Coronary artery (tissue), 2 donors: ENCODE results near the gene HOPX.

Experiments used
- DNase-seq: peaks from one replicate; pipeline ENCODE4 v3.0.0-alpha.2; 2017; ENCODE audit warnings: low spot score
- H3K27ac ChIP-seq, 2 donors: fragments of 200-600 bp; sonication (generic); one replicate each; pipeline ENCODE4 v1.5.1; 2016 to 2019
- H3K4me3 ChIP-seq: fragments of 200-600 bp; sonication (generic); 2 replicates; pipeline ENCODE4 v1.5.1; 2016; ENCODE audit warnings: mild to moderate bottlenecking, moderate library complexity
- TF ChIP-seq, protein P1 (sequence below): fragments of 200-600 bp; sonication (generic); IDR thresholded peaks from one replicate; pipeline ENCODE4 v1.5.1; 2019; ENCODE audit warnings: antibody characterized with exemption

The HOPX gene

DNA sequence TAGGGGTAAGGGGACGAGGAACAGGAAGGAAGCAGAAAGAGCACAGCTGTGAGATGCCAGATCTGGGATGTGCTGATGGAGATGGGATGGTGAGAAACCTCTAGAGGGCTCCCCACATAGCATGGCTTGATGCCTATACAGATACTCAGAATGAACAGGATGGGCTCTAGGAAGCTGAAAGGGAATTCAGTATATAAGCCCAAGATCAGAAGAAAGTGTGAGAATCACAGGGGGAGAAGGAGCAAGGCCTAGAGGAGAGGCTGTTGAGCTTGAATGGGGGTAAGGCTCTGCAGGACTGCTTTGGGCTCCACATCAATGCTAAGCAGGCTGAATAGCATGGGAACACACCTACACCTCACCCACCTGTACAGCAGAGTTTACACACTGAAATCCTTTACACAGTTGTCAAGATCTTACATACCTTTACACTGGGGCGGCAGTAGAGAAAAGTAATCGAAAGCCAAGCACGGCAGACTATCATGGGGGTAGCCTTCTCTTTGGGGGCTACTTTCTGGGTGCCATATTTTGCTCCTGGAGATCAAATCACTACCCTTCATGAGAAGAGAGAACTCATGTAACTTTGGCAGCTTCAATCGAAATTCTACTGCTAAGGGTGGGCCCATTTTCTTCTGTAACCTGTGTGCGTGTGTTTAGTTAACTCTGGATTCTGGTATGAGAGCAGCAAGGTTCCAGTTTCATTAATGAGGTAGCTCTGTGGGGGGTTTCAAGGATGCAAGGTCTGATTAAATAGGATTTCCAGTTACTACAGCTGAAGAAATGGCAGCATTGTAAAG, 30.6 kb downstream of the HOPX start:
- TF ChIP-seq, protein P1, sequence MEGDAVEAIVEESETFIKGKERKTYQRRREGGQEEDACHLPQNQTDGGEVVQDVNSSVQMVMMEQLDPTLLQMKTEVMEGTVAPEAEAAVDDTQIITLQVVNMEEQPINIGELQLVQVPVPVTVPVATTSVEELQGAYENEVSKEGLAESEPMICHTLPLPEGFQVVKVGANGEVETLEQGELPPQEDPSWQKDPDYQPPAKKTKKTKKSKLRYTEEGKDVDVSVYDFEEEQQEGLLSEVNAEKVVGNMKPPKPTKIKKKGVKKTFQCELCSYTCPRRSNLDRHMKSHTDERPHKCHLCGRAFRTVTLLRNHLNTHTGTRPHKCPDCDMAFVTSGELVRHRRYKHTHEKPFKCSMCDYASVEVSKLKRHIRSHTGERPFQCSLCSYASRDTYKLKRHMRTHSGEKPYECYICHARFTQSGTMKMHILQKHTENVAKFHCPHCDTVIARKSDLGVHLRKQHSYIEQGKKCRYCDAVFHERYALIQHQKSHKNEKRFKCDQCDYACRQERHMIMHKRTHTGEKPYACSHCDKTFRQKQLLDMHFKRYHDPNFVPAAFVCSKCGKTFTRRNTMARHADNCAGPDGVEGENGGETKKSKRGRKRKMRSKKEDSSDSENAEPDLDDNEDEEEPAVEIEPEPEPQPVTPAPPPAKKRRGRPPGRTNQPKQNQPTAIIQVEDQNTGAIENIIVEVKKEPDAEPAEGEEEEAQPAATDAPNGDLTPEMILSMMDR: no peak
- Histone ChIP-seq H3K27ac (no peak overlapping the region), H3K4me3 (no peak overlapping the region)
- DNase-seq: no peak

DNA sequence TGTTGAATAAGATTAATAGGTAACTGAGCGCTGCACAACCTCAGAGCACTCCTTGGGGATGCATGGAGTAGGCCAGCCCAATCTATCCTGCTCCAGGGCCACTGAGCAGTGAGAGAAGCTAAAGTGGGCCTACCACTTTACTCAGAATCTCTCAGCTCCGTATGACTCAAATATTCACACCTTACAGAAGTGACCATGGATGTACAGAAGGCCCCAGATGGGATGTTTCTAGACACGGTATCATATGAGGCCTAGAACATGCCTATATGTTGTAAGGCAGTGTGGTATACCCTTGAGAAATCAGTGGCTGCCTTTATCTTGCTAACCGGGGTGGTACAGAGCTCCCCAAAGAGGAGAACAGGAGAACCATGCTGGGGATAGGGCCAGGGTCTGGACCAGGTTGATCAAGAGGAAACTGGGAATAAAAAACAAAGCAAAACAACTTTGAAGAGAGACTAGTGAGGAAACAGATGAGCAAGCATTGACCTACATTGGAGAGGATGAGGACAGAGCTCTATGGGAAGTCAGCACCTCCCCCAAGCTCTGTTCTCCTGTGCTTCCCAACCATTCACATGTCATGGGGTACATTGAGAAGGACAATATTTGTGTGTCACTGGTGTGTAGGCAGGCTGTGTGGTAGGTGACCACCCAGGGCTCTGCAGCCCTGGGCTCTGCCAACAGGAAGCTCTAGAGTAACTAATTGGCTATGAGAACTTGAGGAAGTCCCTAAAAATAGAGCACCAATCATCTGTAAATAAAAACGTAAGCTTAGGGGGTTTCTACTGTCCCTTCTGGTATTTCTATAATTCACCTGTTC, 31.4 kb downstream of the HOPX start:
- no peak for DNase-seq
- H3K27ac ChIP-seq: no peak overlapping the region
- no peak overlapping the region for H3K4me3 ChIP-seq
- TF ChIP-seq, protein P1: no peak

DNA sequence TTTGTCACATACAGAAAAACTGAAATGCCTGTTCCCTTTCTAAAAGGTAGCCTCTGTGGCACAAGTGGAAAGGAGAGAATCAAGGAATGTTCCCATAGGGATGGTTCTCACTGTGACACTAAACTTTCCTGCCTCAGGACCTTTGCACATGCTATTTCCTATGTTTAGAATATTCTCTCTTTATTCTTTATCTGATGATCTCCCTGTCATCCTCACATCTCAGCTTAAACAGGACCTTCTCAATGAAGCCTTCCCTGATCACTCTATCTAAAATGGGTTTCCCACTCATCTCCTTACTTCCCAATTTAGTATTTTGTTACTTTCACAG, 32.3 kb downstream of the HOPX start:
- TF ChIP-seq, protein P1: no peak

DNA sequence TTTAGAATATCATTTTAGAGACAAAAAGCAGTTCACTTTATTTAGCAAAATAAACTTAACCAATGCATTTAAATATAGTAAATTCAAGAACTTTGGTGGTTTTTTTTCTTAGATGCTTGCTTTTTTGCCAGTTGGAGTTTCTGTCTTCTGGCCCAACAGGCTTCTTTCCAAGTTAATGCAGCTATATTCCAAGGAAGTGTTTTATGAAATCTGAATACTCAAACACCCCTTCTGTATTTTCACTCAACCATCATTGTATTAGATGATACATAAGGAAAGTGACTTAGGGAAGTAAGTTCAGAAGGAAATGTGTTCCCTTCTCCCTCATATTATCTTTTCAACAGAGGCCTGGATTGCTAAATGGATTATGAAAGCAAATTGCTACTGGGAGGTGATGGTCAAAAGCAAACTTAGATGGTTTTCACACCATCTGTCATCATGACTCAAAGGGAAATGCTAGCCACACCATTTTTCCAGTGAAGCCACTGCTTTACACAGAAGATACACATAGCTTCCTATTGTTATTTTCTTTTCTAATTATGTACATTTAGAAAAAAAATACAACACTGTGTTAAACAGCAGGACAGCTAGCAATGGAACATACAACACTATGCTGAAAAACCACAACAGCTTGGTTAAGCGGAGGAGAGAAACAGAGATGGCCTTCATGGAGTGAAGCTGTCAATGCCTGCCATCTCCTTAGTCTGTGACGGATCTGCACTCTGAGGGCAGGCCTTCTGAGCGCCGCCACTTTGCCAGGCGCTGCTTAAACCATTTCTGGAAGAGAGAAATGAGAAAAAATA, 32.9 kb downstream of the HOPX start:
- TF ChIP-seq, protein P1: no peak

More for the DNA sequence above, 32.3 kb downstream of the HOPX start:
- H3K4me3 ChIP-seq: no peak overlapping the region
- DNase-seq: no peak
- no peak overlapping the region for H3K27ac ChIP-seq

DNA sequence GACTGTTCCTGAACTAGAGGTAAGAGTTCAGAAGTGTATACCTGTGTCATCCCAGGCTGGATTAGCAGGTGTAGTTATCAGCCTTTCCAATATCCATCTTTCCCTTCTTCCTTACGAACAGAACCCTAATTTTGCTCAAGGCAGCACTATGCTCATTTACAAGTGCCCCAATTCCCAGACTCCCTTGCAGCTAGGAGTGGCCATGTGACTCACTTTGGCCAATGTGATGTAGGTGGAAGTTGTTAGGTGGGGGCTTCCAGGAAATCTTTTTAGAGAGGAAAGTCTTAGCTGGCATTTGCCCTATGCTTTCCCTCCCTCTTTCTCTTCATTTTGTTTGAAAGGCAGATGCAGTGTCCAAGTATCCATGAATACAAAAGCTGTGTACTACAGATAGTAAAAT, 34.8 kb downstream of the HOPX start:
- TF ChIP-seq, protein P1: no peak
- DNase-seq: no peak
- H3K27ac ChIP-seq: no peak overlapping the region
- no peak overlapping the region for H3K4me3 ChIP-seq

More for the DNA sequence above, 32.9 kb downstream of the HOPX start:
- no peak overlapping the region for H3K4me3 ChIP-seq
- DNase-seq: no peak
- H3K27ac ChIP-seq: no peak overlapping the region

DNA sequence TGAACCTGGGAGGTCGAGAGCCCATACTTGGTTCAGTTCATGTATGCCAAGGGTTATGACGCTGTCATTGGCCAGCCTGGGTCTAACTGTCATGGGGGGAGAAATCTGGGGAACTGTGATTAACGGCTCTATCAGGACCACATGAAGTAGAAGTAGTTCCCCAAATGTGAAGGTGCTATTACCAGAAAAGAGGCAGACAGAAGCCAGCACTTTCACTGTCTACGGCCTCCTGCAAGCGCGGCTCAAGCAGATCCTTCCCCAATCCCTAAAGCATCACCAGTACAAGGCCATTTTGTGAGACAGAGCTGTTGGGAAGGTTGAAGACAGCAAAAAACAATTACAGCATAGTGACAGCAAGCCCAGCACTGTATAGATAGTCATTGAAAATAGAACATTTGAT, 37.5 kb downstream of the HOPX start:
- TF ChIP-seq, protein P1: no peak
- no peak for DNase-seq
- no peak overlapping the region for H3K27ac ChIP-seq
- no peak overlapping the region for H3K4me3 ChIP-seq
